ENCODE results near the gene CDH20.

GRCh38 chr18:61580046-61580445 is 246.8 kb downstream of the CDH20 start:
- TF ChIP-seq CTCF (conservative IDR thresholded peaks at IDR 0.05 in 1 of 2, IDR thresholded peaks at IDR 0.05 in 1 of 2; ENCODE audit: low read depth in 1 of 2, low read length in 2 of 2) (no peak), EZH2 (IDR thresholded peaks at IDR 0.05; ENCODE audit: low read length, missing control alignments) (no peak)

Measured in fibroblast of lung (primary cell).